ENCODE results near the gene NRXN3. TPM values are rescaled to one million over a fixed set of nuclear protein-coding genes. Genes with fewer than 3 reads are reported as not detected.

NRXN3 gene
- total RNA-seq, 1 experiment from 2014 or later, result not detected

GRCh38 chr14:79438696-79439342 lies 1268.6 kb downstream of the NRXN3 start:
- H3K9me3 ChIP-seq (ENCODE audit: control insufficient read depth, insufficient read depth, low read depth, low read length), result no peaks in the 10 kb centered on the region
- BruUV-seq (replicated peaks), result no TSS peak
- POLR2A ChIA-PET, result no interaction called here
- no peak for ATAC-seq
- no peaks in the 10 kb centered on the region for H3K27me3 ChIP-seq (ENCODE audit: control insufficient read depth, insufficient read depth, low read length)
- no peak for TF ChIP-seq POLR2AphosphoS5 (IDR thresholded peaks at IDR 0.05; ENCODE audit: low read depth, low read length)
- no peak for DNase-seq (ENCODE audit: low read depth, low spot score)
- intact Hi-C loops (cut with micrococcal nuclease; ENCODE audit: unreplicated experiment) (no loop called here), in situ Hi-C loops (cut with HindIII; ENCODE audit: low pct_unique_long_range_greater_than_20kb, low sequenced_read_pairs) (no loop called here)
- no peak overlapping the region for H3K4me3 ChIP-seq (ENCODE audit: low read depth in 2 of 2, low read length in 2 of 2)
- H3K27ac ChIP-seq (ENCODE audit: low read length), result no peak overlapping the region
- CTCF ChIA-PET, result no interaction called here
- no peaks in the 10 kb centered on the region for H3K4me1 ChIP-seq (ENCODE audit: control insufficient read depth, insufficient read depth, low read length)
- H3K36me3 ChIP-seq (ENCODE audit: control insufficient read depth, insufficient read depth, low read length), result no peaks in the 10 kb centered on the region

DNA sequence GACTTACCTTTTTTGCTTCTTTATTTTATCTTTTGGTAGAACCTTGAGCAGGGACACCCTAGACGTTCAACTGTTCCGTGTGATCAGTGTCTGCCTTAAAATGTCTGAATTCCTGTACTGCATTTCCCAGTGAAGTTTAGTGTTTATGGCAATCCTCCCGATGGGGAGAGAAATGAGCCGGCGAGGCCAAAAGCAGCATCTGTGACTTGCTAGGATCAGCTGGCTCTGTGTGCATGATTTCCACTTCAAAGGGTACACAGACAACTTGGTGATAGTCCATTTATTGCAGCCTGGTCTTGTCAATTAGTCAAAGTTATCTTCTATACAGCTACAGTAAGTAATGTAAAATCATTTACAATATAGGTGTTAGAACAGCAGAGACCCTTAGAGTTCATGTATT lies 1272.6 kb downstream of the NRXN3 start:
- CTCF ChIA-PET, result no interaction called here
- in situ Hi-C loops (cut with HindIII; ENCODE audit: low pct_unique_long_range_greater_than_20kb, low sequenced_read_pairs), result no loop called here

More for the DNA sequence above, 1272.6 kb downstream of the NRXN3 start:
- H3K36me3 ChIP-seq (ENCODE audit: control insufficient read depth, insufficient read depth, low read length), result no peaks in the 10 kb centered on the region
- no peak overlapping the region for H3K4me3 ChIP-seq (ENCODE audit: low read depth in 2 of 2, low read length in 2 of 2)
- no TSS peak for BruUV-seq (replicated peaks)
- POLR2A ChIA-PET, result no interaction called here
- H3K4me1 ChIP-seq (ENCODE audit: control insufficient read depth, insufficient read depth, low read length), result no peaks in the 10 kb centered on the region
- H3K27me3 ChIP-seq (ENCODE audit: control insufficient read depth, insufficient read depth, low read length), result no peaks in the 10 kb centered on the region
- no peak for TF ChIP-seq TCF7L2 (IDR thresholded peaks at IDR 0.05; ENCODE audit: low read depth, low read length)
- TF ChIP-seq POLR2AphosphoS5 (IDR thresholded peaks at IDR 0.05; ENCODE audit: low read depth, low read length), result no peak
- no peak for TF ChIP-seq CTCF (IDR thresholded peaks at IDR 0.05)
- TF ChIP-seq SIN3A (IDR thresholded peaks at IDR 0.05; ENCODE audit: borderline replicate concordance, insufficient read depth, low read depth, low read length), result no peak
- TF ChIP-seq REST (IDR thresholded peaks at IDR 0.05; ENCODE audit: insufficient read depth in 1 of 2, low read depth in 2 of 2, low read length in 1 of 2), result no peak
- H3K9me3 ChIP-seq (ENCODE audit: control insufficient read depth, insufficient read depth, low read depth, low read length), result no peaks in the 10 kb centered on the region
- DNase-seq (ENCODE audit: low read depth, low spot score) (no peak), ATAC-seq (no peak)
- H3K27ac ChIP-seq (ENCODE audit: low read length), result no peak overlapping the region
- intact Hi-C loops (cut with micrococcal nuclease; ENCODE audit: unreplicated experiment), result no loop called here

Measured in Panc1 (cell line).